T-cell (primary cell): Measurements from ENCODE around the gene PPIL3. TPM values are rescaled to one million over a fixed set of nuclear protein-coding genes. Genes with fewer than 3 reads are reported as not detected.

Experiments
- ATAC-seq, 4 experiments: fragments of 200-7000 bp in 3 of 4; fragments of 150-1000 bp in 1 of 4; cut with Tn5 transposase; replicated peaks in 1 of 4; 1 replicate in 3 of 4; 2 replicates in 1 of 4; pipeline ENCODE4 v1.10.0; 2021; ENCODE audit warnings: moderate library complexity in 3 of 4, mild to moderate bottlenecking in 2 of 4, moderate number of reproducible peaks in 1 of 4
- CTCF ChIA-PET, 2 donors: fragments of 300-600 bp; sonication (Branson Sonifier 250); formaldehyde crosslinking; loops; one replicate each; lab custom pipeline; 2022; ENCODE audit warnings: antibody characterized with exemption in 2 of 2; lab: Charles Lee
- POLR2A ChIA-PET, 2 donors: fragments of 300-600 bp; sonication (Branson Sonifier 250); formaldehyde crosslinking; loops; one replicate each; lab custom pipeline; 2022; ENCODE audit warnings: antibody characterized with exemption in 2 of 2; lab: Charles Lee
- DNase-seq, 35 experiments: peaks; one replicate each; pipeline versions ENCODE4 v3.0.0 to v3.0.0-alpha.2; 2013 to 2023
- H3K27ac ChIP-seq: one replicate; pipeline ENCODE4 v1.5.1; 2013; ENCODE audit warnings: low read length
- H3K27me3 ChIP-seq, 2 experiments: replicated peaks in 1 of 2; 1 replicate in 1 of 2; 2 replicates in 1 of 2; pipeline versions ENCODE4 v1.6.1 to v1.7.0; 2013; ENCODE audit warnings: low read length in 1 of 2, mixed read lengths in 1 of 2; ENCODE audit not compliant: control insufficient read depth in 2 of 2, insufficient read depth in 2 of 2; ENCODE audit errors: extremely low read depth in 1 of 2
- H3K36me3 ChIP-seq, 2 donors: 1 replicate in 1 of 2; 2 replicates in 1 of 2; pipeline versions ENCODE4 v1.6.1 to v1.7.0; 2013; ENCODE audit warnings: low read length in 1 of 2; ENCODE audit not compliant: control insufficient read depth in 2 of 2, insufficient read depth in 1 of 2; ENCODE audit errors: extremely low read depth in 1 of 2
- H3K4me1 ChIP-seq, 2 experiments: 1 replicate in 1 of 2; 2 replicates in 1 of 2; pipeline versions ENCODE4 v1.6.1 to v1.7.0; 2013; ENCODE audit warnings: low read length in 2 of 2, mixed read lengths in 1 of 2; ENCODE audit not compliant: insufficient read depth in 2 of 2, control insufficient read depth in 1 of 2; ENCODE audit errors: extremely low read depth in 1 of 2
- H3K4me3 ChIP-seq, 2 donors: 1 replicate in 1 of 2; 2 replicates in 1 of 2; pipeline versions ENCODE4 v1.5.1 to v1.7.0; 2013; ENCODE audit warnings: mild to moderate bottlenecking in 2 of 2, low read length in 1 of 2, moderate library complexity in 1 of 2; ENCODE audit not compliant: control insufficient read depth in 1 of 2; ENCODE audit errors: extremely low read depth in 1 of 2
- H3K9me3 ChIP-seq: 2 replicates; pipeline ENCODE4 v1.7.0; 2013
- H3K27ac Mint-ChIP-seq, 2 donors: one replicate each; pipeline ENCODE4 v1.8.0; 2020 to 2021; ENCODE audit warnings: mild to moderate bottlenecking in 2 of 2, mixed read lengths in 2 of 2
- H3K27me3 Mint-ChIP-seq, 2 donors: one replicate each; pipeline ENCODE4 v1.8.0; 2021 to 2022; ENCODE audit warnings: mixed read lengths in 2 of 2
- H3K36me3 Mint-ChIP-seq: one replicate; pipeline ENCODE4 v1.8.0; 2021; ENCODE audit warnings: mixed read lengths
- H3K4me1 Mint-ChIP-seq, 3 donors: one replicate each; pipeline ENCODE4 v1.8.0; 2020 to 2022; ENCODE audit warnings: mixed read lengths in 3 of 3, mild to moderate bottlenecking in 1 of 3
- H3K4me3 Mint-ChIP-seq, 3 donors: one replicate each; pipeline ENCODE4 v1.8.0; 2020 to 2022; ENCODE audit warnings: mild to moderate bottlenecking in 3 of 3, mixed read lengths in 3 of 3, moderate library complexity in 3 of 3
- H3K9me3 Mint-ChIP-seq, 3 donors: one replicate each; pipeline ENCODE4 v1.8.0; 2020 to 2022; ENCODE audit warnings: mixed read lengths in 3 of 3
- WGBS: methylation state at CpG from one replicate; pipeline ENCODE4 v1.1.5; 2013; ENCODE audit warnings: missing lambda C conversion rate; ENCODE audit not compliant: insufficient coverage; 5-methylcytosine and 5-hydroxymethylcytosine counted together
- total RNA-seq, 35 experiments: library from RNA in 6 of 35; stranded (reverse) in 6 of 35; fragments of 120-200 nt in 1 of 35; gene quantifications; one replicate each; pipeline versions ENCODE4 v1.2.1 to v1.2.4 and lab custom pipeline; 2013 to 2026

The PPIL3 gene
- total RNA-seq, 5 donors from 2014 or later (not counting 1 experiment from before 2014, with no cell fraction given) = 28.0 to 44.2 (median 30.6) TPM

DNA sequence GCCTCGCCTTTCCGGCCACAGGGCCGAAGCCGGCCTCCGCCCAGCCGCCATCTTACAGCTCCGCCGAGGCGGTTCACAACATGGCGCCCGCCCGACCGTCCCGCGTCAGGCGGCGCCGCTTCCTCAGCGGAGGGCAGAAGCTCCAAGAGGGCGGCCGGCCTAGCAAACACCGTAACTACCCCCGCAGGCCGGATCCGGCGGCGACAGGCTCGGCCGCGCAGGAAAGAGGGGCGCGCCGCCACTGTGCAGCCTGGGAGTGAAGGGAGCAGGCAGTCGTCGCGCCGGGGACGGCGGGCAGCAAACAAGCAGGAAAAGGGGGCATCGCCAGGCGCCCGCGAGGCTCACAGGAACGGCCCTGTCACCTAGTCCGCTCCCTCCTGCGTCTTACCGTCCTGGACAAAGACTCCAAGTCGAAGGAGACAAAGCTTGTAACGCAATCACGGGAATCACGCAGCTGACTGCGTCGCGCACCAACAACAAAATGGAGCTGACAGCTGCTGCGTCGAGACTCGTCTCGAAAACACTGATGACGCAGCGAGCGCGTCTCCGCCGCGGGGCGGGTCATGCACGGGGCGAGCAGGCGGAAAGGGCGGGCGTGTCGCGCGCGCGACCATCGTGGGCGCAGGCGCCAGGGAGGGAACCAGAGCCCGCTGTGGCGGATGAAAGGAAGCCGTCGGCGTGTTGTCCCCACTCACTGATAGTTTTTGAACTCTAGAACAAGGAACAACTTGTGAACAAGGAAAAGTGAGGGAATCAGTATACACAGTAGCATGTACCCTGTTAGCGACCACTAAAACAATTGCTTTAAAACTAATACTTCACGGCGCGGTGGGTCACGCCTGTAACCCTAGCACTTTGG lies 24.5 kb downstream of the PPIL3 start, which contains the start of gene CLK1:
Gene CLK1, minus strand, starts transcription at position 483 of the 859 bp plus-strand sequence. CDS start 2,796 bp downstream, outside the sequence.
- CTCF ChIA-PET = interaction anchor here (0.7 to 1.5 kb wide), 6 partner anchors 23 to 368 kb away, joined by 3 to 15 read pairs (median 6); partner anchors contain the start of genes NIF3L1 (in 1 of the 2), ORC2 (in 1 of the 2) and PPIL3 (in 1 of the 2)
- Histone ChIP-seq H3K27ac (peak within 1 kb of the TSS; percentile 100), H3K9me3 (no peaks in the 10 kb centered on the region), H3K36me3 (peaks cover 0 to 18% of the 10 kb centered on the region in 2 donors), H3K27me3 (no peaks in the 10 kb centered on the region), H3K4me3 (peak within 1 kb of the TSS; percentile 70 to 100), H3K4me1 (peaks cover 25 to 30% of the 10 kb centered on the region in 2 experiments)
- Mint-ChIP-seq H3K36me3 (peaks cover 39% of the 10 kb centered on the region), H3K4me3 (peak within 1 kb of the TSS; percentile 84 to 92 (median 91)), H3K9me3 (no peaks in the 10 kb centered on the region), H3K27ac (peak within 1 kb of the TSS; percentile 100), H3K4me1 (peaks cover 37 to 40% (median 39%) of the 10 kb centered on the region in 3 donors), H3K27me3 (no peaks in the 10 kb centered on the region)
- DNase-seq (peak; percentile 93 to 99 (median 98)), ATAC-seq (peak; percentile 83 to 91 (median 90))
- under 1% methylated on average over 81 of the region's 89 CpGs for WGBS
- POLR2A ChIA-PET = interaction anchor here (0.5 to 2.6 kb wide), 40 partner anchors 9 to 916 kb away, joined by 3 to 40 read pairs (median 4); partner anchors contain the start of genes NIF3L1 (in 2 of the 2), PPIL3 (in 2 of the 2), ALS2 (in 1 of the 2) and BZW1 (in 1 of the 2)

DNA sequence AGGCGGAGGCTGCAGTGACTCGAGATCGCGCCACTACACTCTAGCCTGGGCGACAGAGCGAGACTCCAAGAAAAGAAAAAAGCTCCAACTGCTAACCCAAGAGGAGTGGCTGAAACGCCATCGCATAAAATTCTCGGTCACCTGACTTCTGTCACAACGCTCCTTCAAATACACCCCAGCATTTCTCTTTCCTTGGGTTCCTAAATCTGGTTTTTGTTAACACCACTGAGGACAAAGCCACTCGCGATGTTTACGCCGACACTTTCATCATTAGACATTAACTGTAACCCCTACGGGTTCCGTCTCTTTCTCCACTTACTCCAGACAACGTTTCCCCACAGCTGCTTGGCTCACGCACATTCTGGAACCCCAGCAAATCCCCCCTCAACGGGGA lies 25.1 kb downstream of the PPIL3 start:
- H3K27me3 Mint-ChIP-seq = no peaks in the 10 kb centered on the region
- peak overlapping the region; percentile 100 for H3K27ac Mint-ChIP-seq
- H3K9me3 ChIP-seq = no peaks in the 10 kb centered on the region
- H3K4me1 ChIP-seq = peaks cover 24 to 33% of the 10 kb centered on the region in 2 experiments
- POLR2A ChIA-PET = interaction anchor here (0.5 to 2.6 kb wide), 27 partner anchors 8 to 917 kb away, joined by 3 to 40 read pairs (median 5); partner anchors contain the start of genes NIF3L1 (in 2 of the 2), PPIL3 (in 2 of the 2), ALS2 (in 1 of the 2) and BZW1 (in 1 of the 2)
- ATAC-seq (peak; percentile 1 to 8 (median 4)), DNase-seq (peak in 7 of 35 experiments; percentile 6 to 32 (median 18))
- no peaks in the 10 kb centered on the region for H3K9me3 Mint-ChIP-seq
- peak overlapping the region; percentile 84 to 92 (median 91) for H3K4me3 Mint-ChIP-seq
- no peaks in the 10 kb centered on the region for H3K27me3 ChIP-seq
- H3K4me3 ChIP-seq = peak overlapping the region; percentile 70 to 100
- WGBS = 0% methylated on average over 15 of the region's 19 CpGs
- peaks cover 39 to 41% (median 41%) of the 10 kb centered on the region in 3 donors for H3K4me1 Mint-ChIP-seq
- peaks cover 0 to 24% of the 10 kb centered on the region in 2 donors for H3K36me3 ChIP-seq
- CTCF ChIA-PET = interaction anchor here (0.7 to 1.5 kb wide), 6 partner anchors 23 to 369 kb away, joined by 3 to 15 read pairs (median 6); partner anchors contain the start of genes NIF3L1 (in 1 of the 2), ORC2 (in 1 of the 2) and PPIL3 (in 1 of the 2)
- H3K27ac ChIP-seq = peak overlapping the region; percentile 100
- H3K36me3 Mint-ChIP-seq = peaks cover 41% of the 10 kb centered on the region

DNA sequence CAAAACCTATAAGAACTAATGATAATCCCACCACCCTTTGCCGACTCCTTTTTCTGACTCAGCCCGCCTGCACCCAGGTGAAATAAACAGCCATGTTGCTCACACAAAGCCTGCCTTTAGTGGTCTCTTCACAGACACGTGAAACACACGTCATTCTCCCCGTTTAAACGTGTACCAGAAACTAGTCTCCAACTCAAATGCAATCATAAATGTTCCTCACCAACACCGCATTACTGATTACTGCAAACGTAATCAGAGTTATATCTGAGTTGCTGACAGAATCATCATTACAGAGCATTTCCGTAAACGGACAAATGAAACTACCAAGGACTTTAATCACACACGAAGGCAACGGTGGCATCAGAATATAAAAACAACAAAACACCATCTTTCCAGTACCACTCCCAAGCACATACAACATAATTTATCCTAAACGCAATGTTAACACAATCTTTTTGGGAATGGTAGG lies 26.3 kb downstream of the PPIL3 start:
- no peaks in the 10 kb centered on the region for H3K27me3 Mint-ChIP-seq
- CTCF ChIA-PET = no interaction called here
- no peaks in the 10 kb centered on the region for H3K9me3 Mint-ChIP-seq
- peak overlapping the region; percentile 100 for H3K27ac Mint-ChIP-seq
- H3K4me1 Mint-ChIP-seq = peaks cover 49 to 53% (median 50%) of the 10 kb centered on the region in 3 donors
- ATAC-seq (peak in 1 of 4 experiments; percentile 51), DNase-seq (peak in 34 of 35 experiments; percentile 9 to 84 (median 62))
- Histone ChIP-seq H3K36me3 (peaks cover 0 to 36% of the 10 kb centered on the region in 2 donors), H3K27ac (peak overlapping the region; percentile 100), H3K9me3 (no peaks in the 10 kb centered on the region), H3K4me1 (peaks cover 25 to 36% of the 10 kb centered on the region in 2 experiments), H3K27me3 (no peaks in the 10 kb centered on the region), H3K4me3 (peak overlapping the region; percentile 70 to 100)
- peaks cover 53% of the 10 kb centered on the region for H3K36me3 Mint-ChIP-seq
- 1% methylated on average over 9 of the region's 13 CpGs for WGBS
- POLR2A ChIA-PET = interaction anchor here (0.7 to 2.2 kb wide), 3 partner anchors 8 to 149 kb away, joined by 7 to 21 read pairs (median 7); no protein-coding TSS in a partner anchor
- peak overlapping the region; percentile 84 to 92 (median 91) for H3K4me3 Mint-ChIP-seq

DNA sequence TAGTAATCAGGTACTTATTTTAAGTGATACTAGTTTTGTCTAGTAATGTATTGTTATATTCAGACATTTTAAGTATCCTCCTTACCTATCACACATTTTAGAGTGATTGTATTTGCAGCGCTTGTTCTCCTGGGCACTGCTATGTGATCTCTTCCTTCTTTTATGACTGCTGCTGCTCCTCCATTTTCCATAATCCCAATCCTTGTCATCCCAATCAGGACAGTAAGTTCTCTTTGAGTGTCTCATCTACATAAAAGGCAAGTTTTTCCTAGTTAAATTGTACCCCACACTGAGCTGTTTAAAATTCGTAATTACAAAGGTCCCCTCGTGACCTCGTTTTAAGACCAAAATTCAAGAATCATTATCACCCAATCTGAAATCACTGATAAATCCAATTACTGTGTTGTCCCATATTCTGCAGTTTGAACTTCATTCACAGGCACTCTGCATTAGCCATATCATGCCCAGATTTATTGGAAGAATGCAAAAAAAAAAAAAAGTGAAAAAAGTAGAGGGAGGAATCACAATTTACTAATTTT lies 27.2 kb downstream of the PPIL3 start:
- no peaks in the 10 kb centered on the region for H3K9me3 Mint-ChIP-seq
- Histone ChIP-seq H3K4me3 (peak overlapping the region; percentile 42 to 70), H3K27ac (peak overlapping the region; percentile 30), H3K4me1 (peaks cover 29 to 36% of the 10 kb centered on the region in 2 experiments), H3K9me3 (no peaks in the 10 kb centered on the region), H3K27me3 (no peaks in the 10 kb centered on the region), H3K36me3 (peaks cover 0 to 45% of the 10 kb centered on the region in 2 donors)
- POLR2A ChIA-PET = interaction anchor here (0.5 to 1.4 kb wide), 9 partner anchors 8 to 401 kb away, joined by 3 to 7 read pairs (median 4); partner anchors contain the start of genes NIF3L1 (in 1 of the 2) and PPIL3 (in 1 of the 2)
- WGBS = 10% methylated on average over 4 of the region's 4 CpGs
- H3K27ac Mint-ChIP-seq = peak overlapping the region; percentile 89 to 100
- ATAC-seq = no peak
- CTCF ChIA-PET = interaction anchor here in 1 of 2 donors (1.0 kb wide), 1 partner anchor 372 kb away, joined by 3 read pairs; no protein-coding TSS in a partner anchor
- H3K36me3 Mint-ChIP-seq = peaks cover 62% of the 10 kb centered on the region
- H3K4me3 Mint-ChIP-seq = peak overlapping the region; percentile 84 to 92 (median 91)
- H3K27me3 Mint-ChIP-seq = no peaks in the 10 kb centered on the region
- no peak for DNase-seq
- H3K4me1 Mint-ChIP-seq = peaks cover 55 to 62% (median 59%) of the 10 kb centered on the region in 3 donors

DNA sequence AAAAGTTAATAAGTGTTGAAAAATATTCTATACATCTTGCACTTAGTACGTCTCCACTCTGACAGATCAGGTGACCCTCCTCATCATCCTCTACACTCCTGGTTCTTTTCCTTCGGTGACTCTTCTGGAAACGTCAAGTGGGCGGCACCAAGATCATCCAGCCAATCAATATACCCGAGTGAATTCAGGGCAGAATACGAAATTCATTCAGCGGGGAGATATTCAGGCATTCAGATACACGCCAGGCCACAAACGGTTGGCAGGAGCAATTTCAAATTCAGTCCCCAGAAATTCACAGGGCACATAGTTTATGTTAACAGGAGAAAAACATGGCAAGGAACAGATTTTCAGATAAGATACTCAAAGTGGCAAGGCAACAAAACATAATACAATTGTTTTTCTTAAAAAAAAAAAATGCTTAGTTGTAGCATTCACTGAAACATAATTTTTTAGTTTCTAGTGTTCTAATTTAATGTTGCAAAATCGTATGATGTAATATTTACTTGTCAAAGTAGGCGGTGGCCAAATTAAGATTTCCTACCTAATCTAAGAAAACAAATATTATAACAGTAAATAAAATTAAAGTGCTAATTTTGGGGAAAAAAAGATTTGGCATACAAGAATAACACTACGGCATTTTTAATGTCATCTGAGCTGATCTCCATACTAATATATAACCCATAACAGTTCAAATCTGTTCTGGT lies 28.6 kb downstream of the PPIL3 start:
- peaks cover 66% of the 10 kb centered on the region for H3K36me3 Mint-ChIP-seq
- ChIA-PET CTCF (interaction anchor here in 1 of 2 donors (0.6 to 1.3 kb wide), 2 partner anchors 209 kb away, joined by 3 to 4 read pairs; no protein-coding TSS in a partner anchor), POLR2A (interaction anchor here (0.5 to 3.5 kb wide), 11 partner anchors 11 to 402 kb away, joined by 3 to 23 read pairs (median 5); partner anchors contain the start of genes NIF3L1 (in 1 of the 2) and PPIL3 (in 1 of the 2))
- WGBS = 17% methylated on average over 7 of the region's 12 CpGs
- H3K4me1 ChIP-seq = peaks cover 29 to 36% of the 10 kb centered on the region in 2 experiments
- H3K9me3 ChIP-seq = no peaks in the 10 kb centered on the region
- H3K4me1 Mint-ChIP-seq = peaks cover 59 to 66% (median 63%) of the 10 kb centered on the region in 3 donors
- peak overlapping the region; percentile 30 for H3K27ac ChIP-seq
- no peaks in the 10 kb centered on the region for H3K27me3 ChIP-seq
- H3K4me3 ChIP-seq = peak overlapping the region in 1 of 2 donors; percentile 26
- H3K27ac Mint-ChIP-seq = peak overlapping the region; percentile 62 to 85
- H3K4me3 Mint-ChIP-seq = peak overlapping the region; percentile 84 to 92 (median 91)
- H3K9me3 Mint-ChIP-seq = no peaks in the 10 kb centered on the region
- peaks cover 5 to 59% of the 10 kb centered on the region in 2 donors for H3K36me3 ChIP-seq
- ATAC-seq (no peak), DNase-seq (peak in 1 of 35 experiments; percentile 47)
- H3K27me3 Mint-ChIP-seq = no peaks in the 10 kb centered on the region
